ENCODE data around the gene AHCYL2.

DNA sequence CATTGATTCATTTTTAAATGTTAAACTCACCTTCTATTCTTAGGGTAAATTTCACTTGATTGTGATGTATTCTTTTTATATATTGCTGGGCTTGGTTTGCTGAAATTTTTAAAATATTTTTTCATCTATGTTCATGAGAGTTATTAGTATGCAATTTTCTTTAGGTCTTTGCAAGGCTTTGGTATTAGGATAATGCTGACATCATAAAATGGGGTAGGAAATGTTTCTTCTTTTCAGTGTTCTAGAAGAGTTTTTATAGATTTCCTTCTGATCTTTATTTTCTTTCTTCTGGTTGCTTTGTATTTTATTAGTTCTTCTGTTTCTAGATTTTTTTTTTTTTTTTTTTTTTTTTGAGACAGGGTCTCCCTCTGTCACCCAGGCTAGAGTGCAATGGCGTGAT lies 56.3 kb downstream of the AHCYL2 start:
- TF ChIP-seq CTCF (IDR thresholded peaks at IDR 0.05; ENCODE audit: insufficient read depth, low read length) (no peak), REST (IDR thresholded peaks at IDR 0.05; ENCODE audit: insufficient replicate concordance, low read depth) (no peak), POLR2AphosphoS5 (IDR thresholded peaks at IDR 0.05; ENCODE audit: low read depth) (no peak), GABPA (IDR thresholded peaks at IDR 0.05; ENCODE audit: low read depth) (no peak), SPI1 (IDR thresholded peaks at IDR 0.05; ENCODE audit: borderline replicate concordance, low read depth) (no peak)
